ENCODE measurements around the gene PTBP3.
"Not testable (repeated sequence)": the region's sequence is repeated elsewhere in the genome, so short reads cannot be mapped to it uniquely, and the experiment has no call there.

The PTBP3 gene

DNA sequence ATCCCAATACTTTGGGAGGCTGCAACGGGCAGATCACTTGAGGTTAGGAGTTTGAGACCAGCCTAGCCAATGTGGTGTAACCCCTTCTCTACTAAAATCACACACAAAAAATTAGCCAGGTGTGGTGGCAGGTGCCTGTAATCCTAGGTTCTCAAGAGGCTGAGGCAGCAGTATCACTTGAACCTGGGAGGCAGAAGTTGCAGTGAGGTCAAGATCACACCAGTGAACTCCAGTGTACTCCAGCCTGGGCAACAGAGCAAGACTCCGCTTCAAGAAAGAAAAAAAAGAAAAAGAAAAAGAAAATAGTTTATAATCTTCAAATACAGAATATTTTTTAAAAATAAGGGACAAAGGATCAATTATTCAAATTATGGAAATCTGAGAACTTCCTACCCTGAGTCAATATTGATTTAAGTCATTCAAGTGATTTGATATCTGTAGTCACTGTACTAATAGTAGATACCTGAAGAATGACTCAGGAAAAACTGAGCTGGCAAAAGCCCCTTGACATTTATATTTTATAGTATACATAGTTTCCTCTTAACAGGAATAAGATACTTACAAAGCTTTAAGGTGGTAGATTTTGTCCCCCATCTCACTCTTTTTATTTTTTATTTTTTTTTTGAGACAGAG, 61.8 kb downstream of the PTBP3 start:
- DNase-seq (ENCODE audit: low spot score): no peak
- in situ Hi-C loops (cut with MboI; ENCODE audit: low sequenced_read_pairs, unreplicated experiment): no loop called here

DNA sequence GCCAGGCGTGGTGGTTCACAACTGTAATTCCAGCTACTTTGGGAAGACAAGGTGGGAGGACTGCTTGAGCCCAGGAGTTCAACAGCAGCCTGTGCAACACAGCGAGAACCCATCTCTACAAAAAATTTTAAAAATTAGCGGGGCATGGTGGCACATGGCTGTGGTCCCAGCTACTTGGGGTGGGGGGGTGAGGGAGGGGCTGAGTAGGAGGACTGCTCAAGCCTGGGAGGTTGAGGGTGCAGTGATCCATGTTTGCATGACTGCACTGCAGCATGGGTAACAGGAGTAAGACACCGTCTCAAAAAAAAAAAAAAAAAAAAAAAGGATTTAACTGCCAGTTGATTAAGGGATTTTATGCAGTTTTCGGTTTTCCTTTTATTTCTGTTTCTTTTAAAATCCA, 65.0 kb downstream of the PTBP3 start:
- in situ Hi-C loops (cut with MboI; ENCODE audit: low sequenced_read_pairs, unreplicated experiment): no loop called here
- no peak for DNase-seq (ENCODE audit: low spot score)
- TF ChIP-seq, protein P1, sequence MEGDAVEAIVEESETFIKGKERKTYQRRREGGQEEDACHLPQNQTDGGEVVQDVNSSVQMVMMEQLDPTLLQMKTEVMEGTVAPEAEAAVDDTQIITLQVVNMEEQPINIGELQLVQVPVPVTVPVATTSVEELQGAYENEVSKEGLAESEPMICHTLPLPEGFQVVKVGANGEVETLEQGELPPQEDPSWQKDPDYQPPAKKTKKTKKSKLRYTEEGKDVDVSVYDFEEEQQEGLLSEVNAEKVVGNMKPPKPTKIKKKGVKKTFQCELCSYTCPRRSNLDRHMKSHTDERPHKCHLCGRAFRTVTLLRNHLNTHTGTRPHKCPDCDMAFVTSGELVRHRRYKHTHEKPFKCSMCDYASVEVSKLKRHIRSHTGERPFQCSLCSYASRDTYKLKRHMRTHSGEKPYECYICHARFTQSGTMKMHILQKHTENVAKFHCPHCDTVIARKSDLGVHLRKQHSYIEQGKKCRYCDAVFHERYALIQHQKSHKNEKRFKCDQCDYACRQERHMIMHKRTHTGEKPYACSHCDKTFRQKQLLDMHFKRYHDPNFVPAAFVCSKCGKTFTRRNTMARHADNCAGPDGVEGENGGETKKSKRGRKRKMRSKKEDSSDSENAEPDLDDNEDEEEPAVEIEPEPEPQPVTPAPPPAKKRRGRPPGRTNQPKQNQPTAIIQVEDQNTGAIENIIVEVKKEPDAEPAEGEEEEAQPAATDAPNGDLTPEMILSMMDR (IDR thresholded peaks at IDR 0.05; ENCODE audit: borderline replicate concordance, control extremely low read depth, extremely low read depth, insufficient read depth, missing control alignments): no peak

More for the DNA sequence above, 61.8 kb downstream of the PTBP3 start:
- TF ChIP-seq, protein P1 (IDR thresholded peaks at IDR 0.05; ENCODE audit: borderline replicate concordance, control extremely low read depth, extremely low read depth, insufficient read depth, missing control alignments): no peak

DNA sequence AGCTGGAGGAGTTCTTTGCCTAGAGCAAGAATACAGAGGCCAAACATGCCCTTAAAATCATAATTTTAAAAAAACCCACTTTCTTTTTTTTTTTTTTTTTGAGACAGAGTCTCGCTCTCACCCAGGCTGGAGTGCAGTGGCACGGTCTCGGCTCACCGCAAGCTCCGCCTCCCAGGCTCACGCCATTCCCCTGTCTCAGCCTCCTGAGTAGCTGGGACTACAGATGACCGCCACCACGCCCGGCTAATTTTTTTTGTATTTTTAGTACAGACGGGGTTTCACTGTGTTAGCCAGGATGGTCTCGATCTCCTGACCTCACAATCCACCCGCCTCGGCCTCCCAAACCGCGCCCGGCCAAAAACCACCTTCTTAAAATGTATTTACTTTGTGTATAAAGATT, 66.3 kb downstream of the PTBP3 start:
- in situ Hi-C loops (cut with MboI; ENCODE audit: low sequenced_read_pairs, unreplicated experiment); DNase-seq (ENCODE audit: low spot score): not testable (repeated sequence)

DNA sequence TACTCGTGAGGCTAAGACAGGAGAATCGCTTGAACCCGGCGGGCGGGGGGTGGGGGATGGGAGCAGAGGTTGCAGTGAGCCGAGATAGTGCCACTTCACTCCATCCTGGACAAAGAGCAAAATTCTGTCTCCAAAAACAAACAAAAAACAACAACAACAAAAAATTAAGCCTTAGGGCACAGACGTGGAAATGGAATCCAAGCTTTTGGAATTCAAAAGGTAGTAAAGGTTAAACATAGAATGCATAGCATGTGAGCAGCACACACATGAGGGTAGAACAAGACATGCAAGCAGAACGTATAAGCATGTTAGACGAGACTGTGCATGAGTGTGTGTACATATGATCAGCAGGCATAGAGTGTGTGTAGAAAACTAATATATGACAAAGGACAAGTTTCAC, 68.0 kb downstream of the PTBP3 start:
- DNase-seq (ENCODE audit: low spot score): no peak
- in situ Hi-C loops (cut with MboI; ENCODE audit: low sequenced_read_pairs, unreplicated experiment): no loop called here
- TF ChIP-seq, protein P1 (IDR thresholded peaks at IDR 0.05; ENCODE audit: borderline replicate concordance, control extremely low read depth, extremely low read depth, insufficient read depth, missing control alignments): no peak

DNA sequence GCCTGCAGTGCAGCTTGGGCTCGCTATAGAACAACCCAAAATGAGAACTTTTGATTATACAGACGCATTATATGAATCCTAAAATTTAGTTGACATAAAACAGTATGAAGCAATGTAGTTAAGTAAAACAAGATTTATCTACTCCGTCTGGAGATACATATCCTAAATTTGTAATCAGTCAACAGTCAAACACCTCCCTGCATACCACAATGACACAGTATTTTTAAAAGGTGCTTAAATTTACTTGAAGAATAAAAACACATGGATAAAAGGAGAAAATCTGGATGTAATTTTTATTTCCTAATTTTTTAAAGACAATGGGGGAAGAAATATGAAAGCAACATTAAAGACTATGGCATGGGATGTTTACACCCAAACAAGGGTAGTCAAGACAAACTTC, 70.8 kb downstream of the PTBP3 start:
- TF ChIP-seq, protein P1 (IDR thresholded peaks at IDR 0.05; ENCODE audit: borderline replicate concordance, control extremely low read depth, extremely low read depth, insufficient read depth, missing control alignments): no peak
- DNase-seq (ENCODE audit: low spot score): no peak
- in situ Hi-C loops (cut with MboI; ENCODE audit: low sequenced_read_pairs, unreplicated experiment): no loop called here

DNA sequence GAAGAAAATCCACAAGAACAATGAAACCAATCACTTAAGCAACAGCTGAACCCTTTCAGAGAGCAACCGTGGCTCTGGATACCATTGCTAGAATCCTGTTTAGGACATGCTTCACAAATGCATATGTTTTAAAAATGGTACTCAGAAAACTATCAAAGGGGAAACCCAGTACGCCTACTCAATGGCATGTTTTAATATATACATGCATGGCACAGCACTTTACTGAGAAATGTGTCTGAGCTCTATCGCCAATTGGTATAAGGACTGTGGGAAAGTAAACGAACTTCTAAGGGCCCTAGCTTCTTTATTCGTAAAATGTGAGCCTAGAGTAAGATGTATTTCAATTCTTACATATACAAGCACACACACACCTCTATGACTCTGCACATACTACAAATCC, 72.3 kb downstream of the PTBP3 start:
- in situ Hi-C loops (cut with MboI; ENCODE audit: low sequenced_read_pairs, unreplicated experiment): no loop called here
- TF ChIP-seq, protein P1 (IDR thresholded peaks at IDR 0.05; ENCODE audit: borderline replicate concordance, control extremely low read depth, extremely low read depth, insufficient read depth, missing control alignments): no peak
- no peak for DNase-seq (ENCODE audit: low spot score)

DNA sequence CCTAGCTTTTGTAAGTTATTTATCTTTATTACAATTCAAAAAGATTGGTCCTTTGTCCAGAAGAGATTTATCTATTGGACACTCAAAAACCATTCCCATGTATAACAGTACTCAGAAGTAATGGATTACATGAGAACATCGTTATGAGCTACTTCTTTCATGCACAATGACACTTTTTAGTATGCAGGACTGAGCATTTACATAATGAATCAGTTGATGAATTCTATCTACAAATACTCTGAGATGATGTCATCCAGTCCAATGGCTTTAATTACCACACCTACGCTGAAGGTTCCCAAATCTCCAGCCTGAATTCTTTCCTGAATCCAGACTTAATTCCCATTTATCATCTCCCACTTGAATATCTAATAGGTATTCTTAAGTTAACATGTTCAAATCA, 75.3 kb downstream of the PTBP3 start:
- TF ChIP-seq, protein P1 (IDR thresholded peaks at IDR 0.05; ENCODE audit: borderline replicate concordance, control extremely low read depth, extremely low read depth, insufficient read depth, missing control alignments): no peak
- in situ Hi-C loops (cut with MboI; ENCODE audit: low sequenced_read_pairs, unreplicated experiment): no loop called here
- DNase-seq (ENCODE audit: low spot score): no peak

Data from GM13976 (cell line).